ENCODE measurements around the gene VARS2.

Gene VARS2

GRCh38 chr6:30889921-30890645 is 24.0 kb upstream of the VARS2 start:
- no peak overlapping the region for H3K4me3 ChIP-seq (ENCODE audit: control insufficient read depth, low read depth, low read length)
- DNase-seq (ENCODE audit: low read depth) = no peak
- no peak for TF ChIP-seq CTCF (IDR thresholded peaks at IDR 0.05; ENCODE audit: control insufficient read depth, insufficient read depth, low read depth, low read length, missing control alignments)

GRCh38 chr6:30890646-30891449 is 23.2 kb upstream of the VARS2 start:
- H3K4me3 ChIP-seq (ENCODE audit: control insufficient read depth, low read depth, low read length) = no peak overlapping the region
- no peak for DNase-seq (ENCODE audit: low read depth)
- no peak for TF ChIP-seq CTCF (IDR thresholded peaks at IDR 0.05; ENCODE audit: control insufficient read depth, insufficient read depth, low read depth, low read length, missing control alignments)

DNA sequence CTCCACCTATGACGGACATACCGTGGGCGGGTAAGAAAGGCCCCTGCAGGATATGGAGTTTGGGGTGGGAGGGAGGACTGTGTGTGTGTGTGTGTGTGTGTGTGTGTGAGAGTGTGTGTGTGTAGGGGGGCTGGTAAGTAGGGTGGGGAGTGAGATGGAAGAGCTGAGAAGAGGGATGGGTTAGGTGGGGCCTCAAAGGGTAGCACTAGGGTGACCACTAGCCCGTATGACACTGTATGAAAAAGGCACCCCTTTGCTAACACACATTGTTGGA is 22.7 kb upstream of the VARS2 start:
- no peak for DNase-seq (ENCODE audit: low read depth)
- no peak overlapping the region for H3K4me3 ChIP-seq (ENCODE audit: control insufficient read depth, low read depth, low read length)
- TF ChIP-seq CTCF (IDR thresholded peaks at IDR 0.05; ENCODE audit: control insufficient read depth, insufficient read depth, low read depth, low read length, missing control alignments) = no peak

DNA sequence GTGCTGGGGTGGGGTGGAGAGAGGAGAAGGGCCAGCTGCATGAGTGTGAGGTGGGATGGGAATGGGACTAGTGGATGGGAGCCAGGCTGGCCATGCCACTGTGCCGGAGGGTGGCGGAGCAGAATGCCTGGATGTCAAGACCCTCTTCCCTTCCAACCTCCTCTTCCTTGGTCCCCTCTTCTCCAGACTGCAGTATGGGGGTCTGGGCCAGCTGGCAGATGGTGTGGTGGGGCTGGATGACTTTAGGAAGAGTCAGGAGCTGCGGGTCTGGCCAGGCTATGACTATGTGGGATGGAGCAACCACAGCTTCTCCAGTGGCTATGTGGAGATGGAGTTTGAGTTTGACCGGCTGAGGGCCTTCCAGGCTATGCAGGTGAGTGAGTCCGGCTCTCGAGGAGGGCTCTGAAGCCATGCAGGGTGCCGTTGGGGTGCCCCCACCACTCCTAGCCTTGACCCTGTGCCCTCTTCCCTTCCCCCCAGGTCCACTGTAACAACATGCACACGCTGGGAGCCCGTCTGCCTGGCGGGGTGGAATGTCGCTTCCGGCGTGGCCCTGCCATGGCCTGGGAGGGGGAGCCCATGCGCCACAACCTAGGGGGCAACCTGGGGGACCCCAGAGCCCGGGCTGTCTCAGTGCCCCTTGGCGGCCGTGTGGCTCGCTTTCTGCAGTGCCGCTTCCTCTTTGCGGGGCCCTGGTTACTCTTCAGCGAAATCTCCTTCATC is 22.1 kb upstream of the VARS2 start:
- no peak overlapping the region for H3K4me3 ChIP-seq (ENCODE audit: control insufficient read depth, low read depth, low read length)
- DNase-seq (ENCODE audit: low read depth) = no peak
- TF ChIP-seq CTCF (IDR thresholded peaks at IDR 0.05; ENCODE audit: control insufficient read depth, insufficient read depth, low read depth, low read length, missing control alignments) = no peak

GRCh38 chr6:30893001-30893591 is 20.9 kb upstream of the VARS2 start:
- no peak for TF ChIP-seq CTCF (IDR thresholded peaks at IDR 0.05; ENCODE audit: control insufficient read depth, insufficient read depth, low read depth, low read length, missing control alignments)
- no peak overlapping the region for H3K4me3 ChIP-seq (ENCODE audit: control insufficient read depth, low read depth, low read length)
- DNase-seq (ENCODE audit: low read depth) = no peak

DNA sequence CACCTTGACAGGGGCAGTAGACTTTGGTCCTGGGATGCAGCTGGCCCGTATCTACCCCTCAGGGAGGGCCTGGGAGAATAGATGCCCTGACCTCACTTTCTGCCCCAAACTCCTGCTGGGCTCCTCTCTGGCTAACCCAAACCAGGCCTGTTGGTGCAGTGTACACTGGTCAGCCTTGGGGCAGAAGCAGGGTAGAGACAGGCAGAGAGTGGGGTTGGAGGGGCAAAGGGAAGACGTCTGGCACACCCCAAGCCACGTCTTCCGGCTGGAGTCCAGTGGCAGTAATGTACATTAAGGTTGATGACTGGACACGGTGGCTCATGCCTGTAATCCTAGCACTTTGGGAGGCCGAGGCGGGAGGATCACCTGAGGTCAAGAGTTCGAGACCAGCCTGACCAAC is 20.4 kb upstream of the VARS2 start:
- no peak for DNase-seq (ENCODE audit: low read depth)
- no peak for TF ChIP-seq CTCF (IDR thresholded peaks at IDR 0.05; ENCODE audit: control insufficient read depth, insufficient read depth, low read depth, low read length, missing control alignments)
- no peak overlapping the region for H3K4me3 ChIP-seq (ENCODE audit: control insufficient read depth, low read depth, low read length)

All from AG09309 (cell line).